ENCODE results near the gene ANKRD12.

ANKRD12 gene

DNA sequence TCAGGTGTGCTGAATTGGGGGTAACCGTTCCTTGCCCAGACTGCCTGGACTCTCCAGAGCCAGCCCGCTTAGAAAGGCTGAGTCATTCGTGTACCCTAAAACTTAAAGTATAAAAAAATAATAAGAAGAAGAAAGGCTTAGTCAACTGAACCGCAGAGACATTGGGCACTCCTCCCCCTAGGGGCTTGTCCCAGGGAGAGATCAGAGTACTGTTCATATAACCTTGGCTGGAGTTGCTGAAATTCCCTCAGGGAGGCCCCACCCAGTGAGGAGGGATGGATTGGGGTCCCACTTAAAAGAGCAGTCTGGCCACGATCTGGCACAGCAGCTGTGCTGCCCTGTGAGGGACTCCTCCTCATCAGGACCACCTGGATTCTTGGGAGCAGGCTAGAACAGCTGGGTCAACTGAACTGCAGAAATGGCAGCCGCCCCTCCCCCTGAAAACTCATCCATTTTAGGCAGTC is 37.2 kb downstream of the ANKRD12 start:
- no peak for TF ChIP-seq EZH2phosphoT487 (IDR thresholded peaks at IDR 0.05; ENCODE audit: borderline replicate concordance, low read length)
- TF ChIP-seq, protein P1, sequence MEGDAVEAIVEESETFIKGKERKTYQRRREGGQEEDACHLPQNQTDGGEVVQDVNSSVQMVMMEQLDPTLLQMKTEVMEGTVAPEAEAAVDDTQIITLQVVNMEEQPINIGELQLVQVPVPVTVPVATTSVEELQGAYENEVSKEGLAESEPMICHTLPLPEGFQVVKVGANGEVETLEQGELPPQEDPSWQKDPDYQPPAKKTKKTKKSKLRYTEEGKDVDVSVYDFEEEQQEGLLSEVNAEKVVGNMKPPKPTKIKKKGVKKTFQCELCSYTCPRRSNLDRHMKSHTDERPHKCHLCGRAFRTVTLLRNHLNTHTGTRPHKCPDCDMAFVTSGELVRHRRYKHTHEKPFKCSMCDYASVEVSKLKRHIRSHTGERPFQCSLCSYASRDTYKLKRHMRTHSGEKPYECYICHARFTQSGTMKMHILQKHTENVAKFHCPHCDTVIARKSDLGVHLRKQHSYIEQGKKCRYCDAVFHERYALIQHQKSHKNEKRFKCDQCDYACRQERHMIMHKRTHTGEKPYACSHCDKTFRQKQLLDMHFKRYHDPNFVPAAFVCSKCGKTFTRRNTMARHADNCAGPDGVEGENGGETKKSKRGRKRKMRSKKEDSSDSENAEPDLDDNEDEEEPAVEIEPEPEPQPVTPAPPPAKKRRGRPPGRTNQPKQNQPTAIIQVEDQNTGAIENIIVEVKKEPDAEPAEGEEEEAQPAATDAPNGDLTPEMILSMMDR (IDR thresholded peaks at IDR 0.05; ENCODE audit: low read depth, low read length, poor library complexity, severe bottlenecking) = no peak

GRCh38 chr18:9174302-9174701 is 37.7 kb downstream of the ANKRD12 start:
- Histone ChIP-seq H3K4me2 (ENCODE audit: low read length) (no peak overlapping the region), H3K4me1 (ENCODE audit: control insufficient read depth, low read length) (peaks cover 3% of the 10 kb centered on the region; the same call in 1 of the 2 replicates), H3K36me3 (ENCODE audit: control insufficient read depth, low read length) (no peaks in the 10 kb centered on the region), H3K79me2 (ENCODE audit: control insufficient read depth, low read length) (peaks cover 65% of the 10 kb centered on the region), H3K27me3 (ENCODE audit: control insufficient read depth, low read length) (no peaks in the 10 kb centered on the region), H3K9me2 (replicated peaks; ENCODE audit: control insufficient read depth, low read length) (no peaks in the 10 kb centered on the region), H3K27ac (ENCODE audit: low read depth, low read length) (no peak overlapping the region), H4K20me1 (ENCODE audit: control insufficient read depth, insufficient read depth, low read depth, low read length) (no peaks in the 10 kb centered on the region), H3K4me3 (ENCODE audit: low read length) (no peak overlapping the region), H3F3A (ENCODE audit: control insufficient read depth, insufficient read depth) (no peaks in the 10 kb centered on the region), H3K9me3 (ENCODE audit: control insufficient read depth, insufficient read depth, low read length) (no peaks in the 10 kb centered on the region)
- no peak for TF ChIP-seq EZH2phosphoT487 (IDR thresholded peaks at IDR 0.05; ENCODE audit: borderline replicate concordance, low read length)
- TF ChIP-seq, protein P1 (IDR thresholded peaks at IDR 0.05; ENCODE audit: low read depth, low read length, poor library complexity, severe bottlenecking) = no peak

More for the DNA sequence above, 37.2 kb downstream of the ANKRD12 start:
- H4K20me1 ChIP-seq (ENCODE audit: control insufficient read depth, insufficient read depth, low read depth, low read length) = no peaks in the 10 kb centered on the region
- H3K4me3 ChIP-seq (ENCODE audit: low read length) = no peak overlapping the region
- no peaks in the 10 kb centered on the region for H3K9me2 ChIP-seq (replicated peaks; ENCODE audit: control insufficient read depth, low read length)
- no peaks in the 10 kb centered on the region for H3F3A ChIP-seq (ENCODE audit: control insufficient read depth, insufficient read depth)
- no peaks in the 10 kb centered on the region for H3K27me3 ChIP-seq (ENCODE audit: control insufficient read depth, low read length)
- no peaks in the 10 kb centered on the region for H3K9me3 ChIP-seq (ENCODE audit: control insufficient read depth, insufficient read depth, low read length)
- H3K36me3 ChIP-seq (ENCODE audit: control insufficient read depth, low read length) = no peaks in the 10 kb centered on the region
- H3K4me2 ChIP-seq (ENCODE audit: low read length) = no peak overlapping the region
- H3K27ac ChIP-seq (ENCODE audit: low read depth, low read length) = no peak overlapping the region
- peaks cover 61% of the 10 kb centered on the region for H3K79me2 ChIP-seq (ENCODE audit: control insufficient read depth, low read length)
- peaks cover 3% of the 10 kb centered on the region; the same call in 1 of the 2 replicates for H3K4me1 ChIP-seq (ENCODE audit: control insufficient read depth, low read length)

DNA sequence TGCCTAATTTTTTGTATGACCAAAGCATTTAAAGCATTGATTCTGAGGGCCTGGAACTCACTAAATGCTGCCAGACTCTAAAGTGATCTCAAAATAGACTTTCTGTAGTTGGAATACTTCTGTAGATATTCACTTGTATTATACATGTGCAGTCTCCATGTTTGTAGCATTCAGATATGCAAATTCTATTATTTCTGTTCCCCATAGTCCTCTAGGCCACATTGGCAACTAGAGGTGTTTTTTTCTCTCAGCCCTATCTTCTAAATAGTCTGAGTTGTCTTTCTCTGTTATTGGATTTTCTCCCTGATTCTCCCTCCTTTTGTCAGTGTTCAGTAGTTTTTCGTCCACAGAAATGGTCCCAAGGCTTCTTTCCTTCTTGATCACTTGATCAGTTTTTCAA is 38.5 kb downstream of the ANKRD12 start:
- H3K4me2 ChIP-seq (ENCODE audit: low read length) = no peak overlapping the region
- peaks cover 73% of the 10 kb centered on the region for H3K79me2 ChIP-seq (ENCODE audit: control insufficient read depth, low read length)
- no peak overlapping the region for H3K4me3 ChIP-seq (ENCODE audit: low read length)
- H3K9me3 ChIP-seq (ENCODE audit: control insufficient read depth, insufficient read depth, low read length) = no peaks in the 10 kb centered on the region
- no peaks in the 10 kb centered on the region for H4K20me1 ChIP-seq (ENCODE audit: control insufficient read depth, insufficient read depth, low read depth, low read length)
- H3K4me1 ChIP-seq (ENCODE audit: control insufficient read depth, low read length) = peaks cover 3% of the 10 kb centered on the region; the same call in 1 of the 2 replicates
- no peak overlapping the region for H3K27ac ChIP-seq (ENCODE audit: low read depth, low read length)
- H3F3A ChIP-seq (ENCODE audit: control insufficient read depth, insufficient read depth) = no peaks in the 10 kb centered on the region
- no peaks in the 10 kb centered on the region for H3K27me3 ChIP-seq (ENCODE audit: control insufficient read depth, low read length)
- no peaks in the 10 kb centered on the region for H3K9me2 ChIP-seq (replicated peaks; ENCODE audit: control insufficient read depth, low read length)
- no peaks in the 10 kb centered on the region for H3K36me3 ChIP-seq (ENCODE audit: control insufficient read depth, low read length)
- no peak for TF ChIP-seq EZH2phosphoT487 (IDR thresholded peaks at IDR 0.05; ENCODE audit: borderline replicate concordance, low read length)
- TF ChIP-seq, protein P1 (IDR thresholded peaks at IDR 0.05; ENCODE audit: low read depth, low read length, poor library complexity, severe bottlenecking) = no peak

Data from DOHH2 (cell line).